PC-9 (cell line): ENCODE data around the gene SEZ6L.

Experiments
- CTCF ChIP-seq: fragments of 200-600 bp; sonication (generic); conservative IDR thresholded peaks from 2 replicates; pipeline ENCODE4 v1.6.1; 2017; ENCODE audit warnings: mixed run types, antibody characterized with exemption, mild to moderate bottlenecking, moderate library complexity
- EZH2 ChIP-seq: fragments of 200-600 bp; sonication (generic); IDR thresholded peaks from 2 replicates; pipeline ENCODE4 v1.8.0; 2017; ENCODE audit warnings: antibody characterized with exemption, low read depth

GRCh38 chr22:26364066-26365015 lies 195.1 kb downstream of the SEZ6L start:
- TF ChIP-seq CTCF (peak; percentile 65), EZH2 (no peak)
